Fibroblast of pulmonary artery (primary cell): Measurements from ENCODE around the gene UBE2E1.
A peak's percentile ranks its signal among the peaks of the same experiment; 100 is the strongest.

Source experiments
- DNase-seq: peaks from one replicate; pipeline ENCODE4 v3.0.0-alpha.2; 2010; ENCODE audit warnings: low read depth
- H3K4me3 ChIP-seq: replicated peaks from 2 replicates; pipeline ENCODE4 v1.5.1; 2011; ENCODE audit warnings: low read depth, mild to moderate bottlenecking, control low read depth, low read length, moderate library complexity
- CTCF ChIP-seq: IDR thresholded peaks from 2 replicates; pipeline ENCODE4 v1.5.1; 2011; ENCODE audit warnings: mild to moderate bottlenecking, control low read depth, low read length, inconsistent platforms; ENCODE audit errors: missing control alignments

The UBE2E1 gene

GRCh38 chr3:23859012-23859743 lies 53.4 kb downstream of the UBE2E1 start:
- TF ChIP-seq CTCF, result no peak
- peak; percentile 25 for DNase-seq

GRCh38 chr3:23859839-23860382 lies 54.2 kb downstream of the UBE2E1 start:
- DNase-seq, result no peak
- H3K4me3 ChIP-seq, result no peak overlapping the region
- TF ChIP-seq CTCF, result no peak

More at GRCh38 chr3:23859012-23859743, 53.4 kb downstream of the UBE2E1 start:
- H3K4me3 ChIP-seq, result no peak overlapping the region

- TF ChIP-seq CTCF, result no peak
- no peak overlapping the region for H3K4me3 ChIP-seq
- no peak for DNase-seq
Measured at GRCh38 chr3:23861689-23862088, 55.9 kb downstream of the UBE2E1 start.

- TF ChIP-seq CTCF, result no peak
- no peak for DNase-seq
- H3K4me3 ChIP-seq, result no peak overlapping the region
Measured at GRCh38 chr3:23863060-23863459, 57.3 kb downstream of the UBE2E1 start.

- no peak for TF ChIP-seq CTCF
- H3K4me3 ChIP-seq, result no peak overlapping the region
- no peak for DNase-seq
Measured at GRCh38 chr3:23864931-23865330, 59.2 kb downstream of the UBE2E1 start.

- no peak overlapping the region for H3K4me3 ChIP-seq
- DNase-seq, result peak; percentile 64
- TF ChIP-seq CTCF, result no peak
Measured at GRCh38 chr3:23865595-23866396, 60.0 kb downstream of the UBE2E1 start.
